Breast epithelium (tissue), 4 donors: ENCODE measurements around the gene POMGNT1. TPM values are rescaled to one million over a fixed set of nuclear protein-coding genes. Genes with fewer than 3 reads are reported as not detected.

Experiments
- DNase-seq, 2 donors: peaks; one replicate each; pipeline ENCODE4 v3.0.0-alpha.2; 2019; ENCODE audit warnings: low spot score in 2 of 2
- H3K27ac ChIP-seq, 2 donors: fragments of 200-600 bp; sonication (generic) in 1 of 2; one replicate each; pipeline ENCODE4 v1.5.1; 2016 to 2019; ENCODE audit warnings: mild to moderate bottlenecking in 1 of 2
- H3K27me3 ChIP-seq, 2 donors: fragments of 200-600 bp; sonication (generic) in 1 of 2; one replicate each; pipeline versions ENCODE4 v1.5.1 to v1.6.0; 2017 to 2019; ENCODE audit warnings: control low read depth in 1 of 2, mild to moderate bottlenecking in 1 of 2
- H3K36me3 ChIP-seq: fragments of 200-600 bp; one replicate; pipeline ENCODE4 v1.5.1; 2019
- H3K4me1 ChIP-seq, 2 donors: fragments of 200-600 bp; sonication (generic); one replicate each; pipeline ENCODE4 v1.5.1; 2016 to 2019; ENCODE audit warnings: control low read depth in 1 of 2
- H3K4me3 ChIP-seq, 3 donors: fragments of 200-600 bp; sonication (generic); 1 replicate in 2 of 3; 2 replicates in 1 of 3; pipeline ENCODE4 v1.5.1; 2016 to 2019; ENCODE audit warnings: mild to moderate bottlenecking in 3 of 3, moderate library complexity in 2 of 3
- H3K9me3 ChIP-seq, 2 donors: fragments of 200-600 bp; sonication (generic) in 1 of 2; one replicate each; pipeline ENCODE4 v1.5.1; 2016 to 2019; ENCODE audit warnings: control low read depth in 1 of 2
- POLR2A ChIP-seq: fragments of 450-650 bp; IDR thresholded peaks from one replicate; pipeline ENCODE4 v1.6.1; 2016; ENCODE audit warnings: antibody characterized with exemption, mild to moderate bottlenecking, moderate library complexity
- POLR2AphosphoS5 ChIP-seq, 3 donors: sonication (generic); formaldehyde crosslinking; IDR thresholded peaks; one replicate each; pipeline ENCODE4 v1.6.1; 2017; ENCODE audit warnings: antibody characterized with exemption in 3 of 3
- intact Hi-C: fragments of 100-400 bp; cut with DNase I; formaldehyde crosslinking; loops from one replicate; pipeline ENCODE4 v1.15.1; 2023; ENCODE audit warnings: low total_unique reads
- total RNA-seq, 3 donors: library from RNA; depleted of rRNA; stranded (reverse); fragments of >200 nt; gene quantifications; one replicate each; pipeline ENCODE4 v1.1.0, GENCODE V29; 2016
- TF ChIP-seq, protein P1 (sequence below), 3 donors: fragments of 450-650 bp; IDR thresholded peaks; one replicate each; pipeline ENCODE4 v1.5.1; 2016 to 2017; ENCODE audit warnings: antibody characterized with exemption in 3 of 3, mild to moderate bottlenecking in 3 of 3, moderate library complexity in 3 of 3

POMGNT1 gene
- total RNA-seq, 3 donors from 2014 or later = 37.6 to 47.4 (median 42.3) TPM

DNA sequence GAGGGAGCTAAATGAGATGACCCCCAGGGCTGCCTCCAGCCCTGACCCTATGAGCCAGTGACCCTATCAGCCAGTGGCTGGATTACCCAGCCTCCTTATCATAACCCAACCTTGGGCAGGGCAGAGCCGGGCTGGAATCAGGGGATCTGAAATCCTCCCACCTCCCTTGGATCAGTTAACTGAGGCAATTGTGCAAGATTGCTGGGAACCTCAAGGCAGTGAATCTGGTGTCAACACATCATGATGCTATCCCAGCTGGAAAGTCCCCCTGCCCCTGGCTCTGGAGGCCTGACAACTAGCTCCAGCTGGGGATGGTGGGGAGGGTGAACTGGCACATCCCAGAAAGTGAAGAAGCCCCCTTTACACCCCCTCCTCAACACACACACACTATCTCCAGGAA, 29.8 kb downstream of the POMGNT1 start:
- no peaks in the 10 kb centered on the region for H3K36me3 ChIP-seq
- no peaks in the 10 kb centered on the region for H3K27me3 ChIP-seq
- no peak overlapping the region for H3K4me3 ChIP-seq
- peaks cover 4 to 15% of the 10 kb centered on the region in 2 donors for H3K4me1 ChIP-seq
- peak overlapping the region; percentile 21 to 93 for H3K27ac ChIP-seq
- intact Hi-C loops = no loop called here
- H3K9me3 ChIP-seq = no peaks in the 10 kb centered on the region
- TF ChIP-seq POLR2AphosphoS5 (IDR thresholded peaks at IDR 0.05) (no peak), POLR2A (no peak)
- TF ChIP-seq, protein P1, sequence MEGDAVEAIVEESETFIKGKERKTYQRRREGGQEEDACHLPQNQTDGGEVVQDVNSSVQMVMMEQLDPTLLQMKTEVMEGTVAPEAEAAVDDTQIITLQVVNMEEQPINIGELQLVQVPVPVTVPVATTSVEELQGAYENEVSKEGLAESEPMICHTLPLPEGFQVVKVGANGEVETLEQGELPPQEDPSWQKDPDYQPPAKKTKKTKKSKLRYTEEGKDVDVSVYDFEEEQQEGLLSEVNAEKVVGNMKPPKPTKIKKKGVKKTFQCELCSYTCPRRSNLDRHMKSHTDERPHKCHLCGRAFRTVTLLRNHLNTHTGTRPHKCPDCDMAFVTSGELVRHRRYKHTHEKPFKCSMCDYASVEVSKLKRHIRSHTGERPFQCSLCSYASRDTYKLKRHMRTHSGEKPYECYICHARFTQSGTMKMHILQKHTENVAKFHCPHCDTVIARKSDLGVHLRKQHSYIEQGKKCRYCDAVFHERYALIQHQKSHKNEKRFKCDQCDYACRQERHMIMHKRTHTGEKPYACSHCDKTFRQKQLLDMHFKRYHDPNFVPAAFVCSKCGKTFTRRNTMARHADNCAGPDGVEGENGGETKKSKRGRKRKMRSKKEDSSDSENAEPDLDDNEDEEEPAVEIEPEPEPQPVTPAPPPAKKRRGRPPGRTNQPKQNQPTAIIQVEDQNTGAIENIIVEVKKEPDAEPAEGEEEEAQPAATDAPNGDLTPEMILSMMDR (IDR thresholded peaks at IDR 0.05) = no peak
- DNase-seq = no peak

GRCh38 chr1:46166521-46167462, 31.4 kb downstream of the POMGNT1 start:
- Histone ChIP-seq H3K27ac (peak overlapping the region; percentile 81 to 84), H3K36me3 (no peaks in the 10 kb centered on the region), H3K27me3 (no peaks in the 10 kb centered on the region), H3K9me3 (no peaks in the 10 kb centered on the region), H3K4me3 (peak overlapping the region; percentile 35 to 68 (median 54)), H3K4me1 (peaks cover 3 to 4% of the 10 kb centered on the region in 2 donors)
- intact Hi-C loops = no loop called here
- TF ChIP-seq, protein P1 (IDR thresholded peaks at IDR 0.05) = no peak
- TF ChIP-seq POLR2AphosphoS5 (IDR thresholded peaks at IDR 0.05) (peak in 1 of 3 donors; percentile 33), POLR2A (no peak)
- no peak for DNase-seq

DNA sequence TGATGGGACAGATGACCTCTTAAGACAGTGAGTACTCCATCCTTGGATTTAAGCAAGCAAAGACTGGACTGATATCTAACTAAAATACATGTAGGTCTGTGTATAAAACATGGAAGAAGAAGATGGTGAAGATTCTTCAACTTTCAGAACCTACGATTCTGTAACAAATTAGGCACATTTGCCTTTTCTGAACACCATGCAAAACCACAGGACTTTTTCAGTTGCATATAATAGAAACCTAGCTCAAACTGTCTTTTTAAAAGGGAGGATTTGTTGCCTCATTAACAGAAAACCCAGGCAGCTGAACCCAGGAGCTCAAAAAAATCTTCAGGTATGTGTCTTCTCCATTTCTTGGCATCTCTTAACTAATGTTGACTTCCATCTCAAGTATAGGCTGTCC, 38.0 kb downstream of the POMGNT1 start:
- no peaks in the 10 kb centered on the region for H3K36me3 ChIP-seq

GRCh38 chr1:46159516-46159915, 38.7 kb downstream of the POMGNT1 start:
- Histone ChIP-seq H3K9me3 (no peaks in the 10 kb centered on the region), H3K27me3 (no peaks in the 10 kb centered on the region), H3K36me3 (no peaks in the 10 kb centered on the region), H3K4me1 (no peaks in the 10 kb centered on the region), H3K27ac (no peak overlapping the region), H3K4me3 (no peak overlapping the region)
- DNase-seq = no peak
- no peak for TF ChIP-seq POLR2A
- no peak for TF ChIP-seq POLR2AphosphoS5 (IDR thresholded peaks at IDR 0.05)
- TF ChIP-seq, protein P1 (IDR thresholded peaks at IDR 0.05) = no peak
- intact Hi-C loops = no loop called here

More for the DNA sequence above, 38.0 kb downstream of the POMGNT1 start:
- intact Hi-C loops = no loop called here
- TF ChIP-seq POLR2A (no peak), POLR2AphosphoS5 (IDR thresholded peaks at IDR 0.05) (no peak)
- TF ChIP-seq, protein P1 (IDR thresholded peaks at IDR 0.05) = no peak
- H3K27me3 ChIP-seq = no peaks in the 10 kb centered on the region
- DNase-seq = no peak
- no peaks in the 10 kb centered on the region for H3K9me3 ChIP-seq
- no peak overlapping the region for H3K27ac ChIP-seq
- no peaks in the 10 kb centered on the region for H3K4me1 ChIP-seq
- H3K4me3 ChIP-seq = no peak overlapping the region
